IMR-90 (cell line): ENCODE results near the gene TMEM218.

Source experiments
- CEBPB ChIP-seq: IDR thresholded peaks from 2 replicates; pipeline ENCODE4 v1.6.1; 2012; ENCODE audit warnings: low read depth, low read length, improper control_type of control experiment
- CHD1 ChIP-seq: IDR thresholded peaks from 2 replicates; pipeline ENCODE4 v1.6.1; 2012; ENCODE audit warnings: low read depth, low read length, improper control_type of control experiment
- CTCF ChIP-seq: conservative IDR thresholded peaks from 2 replicates; pipeline ENCODE4 v1.5.1; 2012; ENCODE audit warnings: mild to moderate bottlenecking, low read depth, low read length, improper control_type of control experiment
- FOS ChIP-seq: fragments of 150-350 bp; IDR thresholded peaks from 2 replicates; pipeline ENCODE4 v1.6.1; 2016; ENCODE audit warnings: low read depth, low read length
- MAFK ChIP-seq: IDR thresholded peaks from 2 replicates; pipeline ENCODE4 v1.6.1; 2012; ENCODE audit warnings: low read depth, low read length, improper control_type of control experiment
- MAZ ChIP-seq: IDR thresholded peaks from 2 replicates; pipeline ENCODE4 v1.6.1; 2012; ENCODE audit warnings: low read depth, mild to moderate bottlenecking, low read length, improper control_type of control experiment, moderate library complexity, borderline replicate concordance
- MXI1 ChIP-seq: IDR thresholded peaks from 2 replicates; pipeline ENCODE4 v1.6.1; 2012; ENCODE audit warnings: low read depth, mild to moderate bottlenecking, low read length, moderate library complexity, borderline replicate concordance
- POLR2A ChIP-seq: IDR thresholded peaks from 2 replicates; pipeline ENCODE4 v1.6.1; 2012; ENCODE audit warnings: mild to moderate bottlenecking, low read depth, low read length
- RAD21 ChIP-seq: IDR thresholded peaks from 2 replicates; pipeline ENCODE4 v1.6.1; 2012; ENCODE audit warnings: low read length, improper control_type of control experiment
- RFX5 ChIP-seq: IDR thresholded peaks from 2 replicates; pipeline ENCODE4 v1.8.0; 2012; ENCODE audit warnings: low read depth, mild to moderate bottlenecking, low read length, moderate library complexity
- SMC3 ChIP-seq: fragments of 150-350 bp; IDR thresholded peaks from 2 replicates; pipeline ENCODE4 v1.6.1; 2016; ENCODE audit warnings: low read depth, mild to moderate bottlenecking, antibody characterized with exemption, low read length, moderate library complexity
- TF ChIP-seq, protein P1 (sequence below): fragments of 150-350 bp; IDR thresholded peaks from 2 replicates; pipeline ENCODE4 v1.6.1; 2017; ENCODE audit warnings: mild to moderate bottlenecking, antibody characterized with exemption, low read length, low read depth
- TF ChIP-seq, protein P2 (sequence below): fragments of 150-350 bp; IDR thresholded peaks from 2 replicates; pipeline ENCODE4 v1.6.1; 2016; ENCODE audit warnings: low read depth, mild to moderate bottlenecking, low read length, moderate library complexity, borderline replicate concordance

- TF ChIP-seq MAFK: no peak
- no peak for TF ChIP-seq CTCF
- TF ChIP-seq CEBPB: no peak
- TF ChIP-seq POLR2A: no peak
- no peak for TF ChIP-seq MAZ
- TF ChIP-seq MXI1: no peak
- no peak for TF ChIP-seq CHD1
- no peak for TF ChIP-seq RAD21
- TF ChIP-seq, protein P1, sequence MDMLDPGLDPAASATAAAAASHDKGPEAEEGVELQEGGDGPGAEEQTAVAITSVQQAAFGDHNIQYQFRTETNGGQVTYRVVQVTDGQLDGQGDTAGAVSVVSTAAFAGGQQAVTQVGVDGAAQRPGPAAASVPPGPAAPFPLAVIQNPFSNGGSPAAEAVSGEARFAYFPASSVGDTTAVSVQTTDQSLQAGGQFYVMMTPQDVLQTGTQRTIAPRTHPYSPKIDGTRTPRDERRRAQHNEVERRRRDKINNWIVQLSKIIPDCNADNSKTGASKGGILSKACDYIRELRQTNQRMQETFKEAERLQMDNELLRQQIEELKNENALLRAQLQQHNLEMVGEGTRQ: no peak
- TF ChIP-seq, protein P2, sequence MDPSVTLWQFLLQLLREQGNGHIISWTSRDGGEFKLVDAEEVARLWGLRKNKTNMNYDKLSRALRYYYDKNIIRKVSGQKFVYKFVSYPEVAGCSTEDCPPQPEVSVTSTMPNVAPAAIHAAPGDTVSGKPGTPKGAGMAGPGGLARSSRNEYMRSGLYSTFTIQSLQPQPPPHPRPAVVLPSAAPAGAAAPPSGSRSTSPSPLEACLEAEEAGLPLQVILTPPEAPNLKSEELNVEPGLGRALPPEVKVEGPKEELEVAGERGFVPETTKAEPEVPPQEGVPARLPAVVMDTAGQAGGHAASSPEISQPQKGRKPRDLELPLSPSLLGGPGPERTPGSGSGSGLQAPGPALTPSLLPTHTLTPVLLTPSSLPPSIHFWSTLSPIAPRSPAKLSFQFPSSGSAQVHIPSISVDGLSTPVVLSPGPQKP: no peak
- no peak for TF ChIP-seq RFX5
- no peak for TF ChIP-seq SMC3
- TF ChIP-seq FOS: no peak
These were observed 54.3 kb downstream of the TMEM218 start for GRCh38 chr11:125056931-125057692.
